Activated T-helper 1 cell treated with anti-CD3 and anti-CD28 coated beads, Interleukin-2, amount 50 U/mL, for 16 hours (primary cell): ENCODE measurements around the gene PARN.
"Not testable (repeated sequence)": the region's sequence is repeated elsewhere in the genome, so short reads cannot be mapped to it uniquely, and the experiment has no call there.

Experiments
- DNase-seq, 2 donors: peaks; one replicate each; pipeline ENCODE4 v3.0.0-alpha.2; 2020; ENCODE audit warnings: low read depth in 1 of 2, low spot score in 1 of 2

PARN gene

DNA sequence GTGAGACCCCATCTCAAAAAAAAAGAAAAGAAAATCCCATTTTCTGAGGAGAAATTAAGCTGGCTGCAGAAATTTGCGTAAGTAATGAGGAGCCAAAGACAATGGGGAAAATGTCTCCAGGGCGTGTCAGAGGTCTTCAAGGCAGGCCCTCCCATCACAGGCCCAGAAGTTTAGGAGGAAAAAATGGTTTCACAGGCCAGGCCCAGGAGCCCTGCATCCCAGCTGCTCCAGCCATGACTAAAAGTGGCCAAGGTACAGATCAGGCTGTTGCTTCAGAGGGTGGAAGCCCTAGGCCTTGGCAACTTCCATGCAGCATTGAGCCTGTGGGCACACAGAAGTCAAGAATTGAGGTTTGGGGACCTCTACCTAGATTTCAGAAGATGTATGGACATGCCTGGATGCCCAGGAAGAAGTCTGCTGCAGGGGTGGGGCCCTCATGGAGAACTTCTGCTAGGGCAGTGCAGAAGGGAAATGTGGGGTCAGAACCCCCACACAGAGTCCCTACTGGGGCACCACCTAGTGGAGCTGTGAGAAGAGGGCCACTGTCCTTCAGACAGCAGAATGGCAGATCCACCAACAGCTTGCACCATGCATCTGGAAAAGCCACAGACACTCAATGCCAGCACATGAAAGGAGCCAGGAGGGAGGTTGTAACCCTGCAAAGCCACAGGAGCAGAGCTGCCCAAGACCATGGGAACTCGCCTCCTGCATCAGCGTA, 55.2 kb downstream of the PARN start:
- DNase-seq, result not testable (repeated sequence)

DNA sequence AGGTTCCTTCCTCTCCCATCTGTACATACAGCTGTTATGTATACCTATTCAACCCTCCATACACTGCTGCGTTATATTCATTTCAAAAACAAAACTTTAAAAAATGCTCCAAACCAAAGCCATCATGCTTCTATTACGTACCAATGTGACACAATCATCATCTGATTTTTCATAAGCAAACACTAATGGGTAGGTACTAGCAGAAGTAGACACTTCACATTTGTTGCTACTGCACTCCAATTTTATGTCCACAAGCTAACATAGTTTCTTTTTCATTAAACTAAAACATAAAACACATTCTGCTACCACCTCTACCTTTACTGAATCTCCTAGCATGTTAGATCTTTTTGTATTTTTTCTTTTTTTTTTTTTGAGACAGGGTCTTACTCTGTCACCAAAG, 57.5 kb downstream of the PARN start:
- DNase-seq, result no peak

DNA sequence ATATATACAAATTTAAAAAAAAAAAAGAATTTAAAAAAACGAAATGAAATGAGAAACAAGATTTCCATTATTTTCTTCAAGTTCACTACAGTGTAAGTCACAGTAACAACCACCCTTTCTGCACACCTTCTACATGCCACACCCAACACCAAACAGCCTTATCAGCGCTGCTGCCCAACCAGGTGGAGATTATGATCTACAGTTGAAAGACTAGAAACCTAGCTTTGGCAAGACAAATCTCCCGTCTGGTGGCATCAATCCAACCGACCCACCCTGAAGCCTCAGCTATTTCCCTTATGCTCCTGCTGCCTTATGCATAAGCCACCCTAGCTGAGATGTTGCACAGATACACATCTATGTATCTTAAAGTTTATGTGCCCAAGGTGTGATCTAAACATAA, 60.8 kb downstream of the PARN start:
- no peak for DNase-seq

DNA sequence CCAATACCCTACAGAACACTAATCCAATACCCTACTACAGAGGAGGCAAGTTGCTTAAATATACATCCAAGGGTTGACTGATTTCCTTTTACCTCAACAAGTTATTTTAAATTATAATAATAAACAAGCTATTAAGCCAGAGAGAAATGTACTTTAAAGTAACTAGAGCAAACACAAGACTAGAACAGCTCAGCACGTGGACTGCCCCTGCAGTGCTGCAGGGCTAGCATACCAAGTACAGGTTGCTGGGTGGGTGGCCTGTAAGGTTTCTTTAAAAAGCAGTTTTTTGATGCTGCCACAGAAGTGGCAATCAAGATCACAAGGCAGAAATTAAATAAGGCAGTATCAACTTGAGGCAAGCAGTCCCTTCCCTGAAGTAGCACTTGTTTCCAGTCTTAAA, 63.5 kb downstream of the PARN start:
- DNase-seq, result no peak

DNA sequence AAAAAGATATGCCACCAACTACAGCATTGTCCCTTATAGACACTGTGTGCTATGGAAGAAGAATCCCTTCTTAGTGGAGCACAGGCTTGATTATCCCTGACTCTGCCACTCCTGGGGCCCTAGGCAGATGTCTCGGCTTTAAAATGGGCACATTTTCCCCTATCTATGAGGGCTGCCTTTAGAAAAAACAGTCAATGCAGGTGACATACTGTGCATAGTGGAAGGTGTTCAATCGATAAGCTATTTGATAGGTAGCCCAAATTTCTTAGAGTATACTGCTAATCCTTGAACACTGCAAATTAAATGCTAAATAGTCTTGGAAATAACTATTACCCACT, 64.4 kb downstream of the PARN start:
- no peak for DNase-seq

DNA sequence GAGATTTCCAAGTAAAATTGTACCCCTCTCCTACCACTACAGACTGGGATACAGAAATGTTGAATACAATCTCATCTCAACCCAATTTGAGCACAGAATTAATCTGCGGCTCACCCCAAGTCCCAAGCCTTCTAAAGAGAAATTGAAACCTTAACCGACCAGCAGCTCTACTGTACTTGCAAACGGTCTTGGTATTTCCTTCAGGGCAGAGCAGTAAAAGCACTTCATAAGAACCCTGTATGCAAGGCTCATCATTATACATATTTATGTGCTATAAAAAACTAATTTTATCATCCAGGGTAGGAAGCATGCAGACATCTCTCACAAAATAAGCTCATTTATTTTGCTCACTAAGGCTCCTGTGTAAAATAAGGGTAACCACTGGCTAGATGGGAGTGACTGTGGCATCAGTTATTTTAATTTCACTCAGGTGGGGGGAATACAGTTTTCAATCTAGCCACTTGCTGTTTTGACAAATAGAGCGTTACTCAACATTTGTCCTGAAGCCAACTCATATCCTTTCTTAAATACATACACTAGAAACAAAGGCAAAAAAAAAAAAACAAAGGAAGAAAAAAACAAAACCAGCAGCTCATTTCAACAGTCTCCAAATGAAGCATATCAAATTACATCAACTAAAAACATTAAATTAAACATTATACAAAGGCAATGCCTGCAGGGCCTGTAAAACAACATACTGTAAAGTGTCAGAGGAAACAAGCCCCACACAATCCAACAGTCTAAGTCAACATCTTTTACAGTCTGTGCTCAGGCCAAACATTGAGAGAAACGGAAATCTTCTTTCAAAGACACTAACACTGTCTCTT, 65.0 kb downstream of the PARN start:
- DNase-seq, result no peak

DNA sequence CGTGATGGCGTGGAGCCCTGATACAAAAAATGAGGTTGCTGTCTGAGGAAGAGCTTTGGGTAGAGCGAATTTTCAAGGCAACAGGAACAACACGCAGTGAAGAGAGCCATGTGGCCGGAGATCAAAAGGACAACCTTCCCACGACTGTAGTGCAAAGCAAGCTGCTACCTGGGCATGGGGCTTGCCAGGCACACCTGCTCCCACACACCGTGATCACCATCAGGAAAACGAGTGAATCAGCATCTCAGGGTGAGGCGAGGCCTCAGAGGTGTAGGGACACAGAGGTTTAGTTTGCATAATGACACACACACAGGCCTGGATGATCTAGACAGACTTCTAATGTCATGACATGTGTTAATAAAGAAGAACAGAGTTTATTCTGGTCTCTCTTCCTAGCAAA, 65.7 kb downstream of the PARN start:
- no peak for DNase-seq

DNA sequence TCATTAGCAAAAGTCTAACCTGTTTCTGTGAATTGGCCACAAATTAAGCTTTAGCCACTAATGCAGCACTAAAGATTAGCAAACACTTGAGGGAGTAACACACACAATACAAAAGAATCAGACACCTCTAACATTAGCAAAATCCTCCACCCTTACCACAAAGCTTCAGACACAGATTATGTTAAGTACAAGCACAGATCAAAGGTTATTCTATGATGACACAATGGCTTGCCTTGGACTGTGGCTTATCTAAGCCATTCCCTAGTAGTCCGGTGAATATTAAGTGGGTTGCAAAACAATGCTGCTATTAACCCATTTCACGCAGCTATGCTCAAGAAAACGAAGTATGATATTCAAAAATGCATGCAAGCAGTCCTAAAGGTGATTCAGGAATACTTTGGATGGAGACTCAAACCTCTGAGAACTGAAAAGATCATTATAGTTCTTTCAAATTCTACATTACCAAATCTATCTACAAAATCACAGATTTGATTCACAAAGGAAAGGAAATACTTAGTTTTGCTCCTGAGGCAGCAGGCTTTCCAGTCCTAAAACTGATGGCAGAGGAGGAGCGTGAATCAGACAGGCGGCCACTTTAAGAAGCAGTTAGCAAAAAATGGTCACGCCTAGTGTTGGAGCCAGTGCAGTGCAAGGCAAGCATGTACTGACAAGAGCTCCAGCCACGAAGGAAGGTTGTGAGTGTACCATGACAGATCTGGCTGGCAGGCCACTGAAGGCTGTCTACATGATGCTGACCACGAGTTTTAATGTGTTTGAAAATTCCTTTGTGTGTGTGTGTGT, 67.2 kb downstream of the PARN start:
- DNase-seq, result no peak

DNA sequence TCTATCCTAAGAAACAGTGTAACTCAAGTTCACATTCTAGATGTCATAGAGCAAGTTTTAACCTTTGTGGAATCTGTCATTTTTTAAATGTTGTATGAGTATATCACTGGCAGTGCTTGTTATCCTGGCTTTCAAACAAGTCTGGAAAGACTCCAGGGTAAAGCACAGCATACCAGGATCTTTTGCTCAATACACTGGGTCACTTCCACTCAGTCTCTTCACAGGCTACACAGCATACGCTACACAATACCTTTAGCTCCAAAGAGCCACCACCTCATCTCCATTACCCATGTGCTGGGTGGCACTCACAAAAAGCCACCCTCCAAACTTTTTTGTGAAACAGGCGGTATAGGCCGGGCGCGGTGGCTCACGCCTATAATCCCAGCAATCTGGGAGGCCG, 69.5 kb downstream of the PARN start:
- no peak for DNase-seq

DNA sequence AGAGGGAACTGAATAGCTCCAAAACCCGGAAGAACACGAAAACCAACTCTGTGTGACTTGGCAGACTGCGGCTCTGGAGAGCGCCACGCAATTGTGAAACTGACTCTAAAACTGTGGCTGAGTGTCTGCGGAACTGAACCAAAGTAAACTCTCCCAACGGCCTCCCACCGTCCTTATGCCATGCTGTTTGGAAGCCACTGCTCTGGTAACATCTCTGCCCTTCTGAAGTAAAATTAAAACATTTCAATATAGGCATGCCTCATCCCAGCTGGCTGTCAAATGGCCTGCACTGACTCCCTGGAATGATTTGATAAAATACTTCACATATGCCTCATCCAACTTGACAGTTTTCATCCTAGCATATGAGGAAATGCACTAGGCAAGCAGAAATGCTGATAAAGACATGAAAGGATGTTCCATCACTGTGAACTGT, 70.2 kb downstream of the PARN start:
- DNase-seq, result no peak

DNA sequence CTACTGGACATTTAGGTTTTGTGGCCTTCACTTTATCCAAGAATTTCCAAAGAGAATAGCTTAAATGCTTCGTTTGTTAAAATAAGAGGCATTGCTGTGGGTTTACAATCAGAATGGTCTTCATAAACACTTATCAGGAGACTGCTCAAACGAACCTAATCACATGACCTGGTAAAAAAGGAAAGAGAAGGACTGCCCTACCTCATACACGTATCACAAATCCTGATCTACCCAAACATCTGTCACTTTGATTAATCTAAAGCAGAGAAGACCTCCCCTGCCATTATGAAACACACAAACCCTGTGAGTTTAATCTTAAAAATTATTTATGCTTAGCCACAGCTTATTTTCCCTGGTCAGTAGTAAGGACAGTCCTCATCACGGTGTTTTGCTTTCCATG, 76.6 kb downstream of the PARN start:
- no peak for DNase-seq

DNA sequence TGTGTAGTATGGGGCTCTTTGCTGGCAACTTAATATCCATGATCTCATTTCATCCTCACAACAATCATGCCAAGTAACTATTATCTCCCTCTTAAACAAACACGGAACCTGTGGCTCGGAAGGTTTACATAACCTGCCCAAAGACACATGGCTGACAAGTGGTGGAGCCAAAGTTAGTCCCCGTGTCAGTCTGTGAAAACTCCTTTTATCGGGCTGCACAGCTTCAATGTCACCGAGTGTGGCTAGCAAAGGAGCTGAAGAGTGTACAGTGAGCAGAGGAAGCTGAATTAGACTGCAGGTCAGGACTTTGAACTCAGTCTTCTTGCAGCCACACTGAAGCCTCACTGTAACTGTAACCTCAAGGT, 80.3 kb downstream of the PARN start:
- no peak for DNase-seq

DNA sequence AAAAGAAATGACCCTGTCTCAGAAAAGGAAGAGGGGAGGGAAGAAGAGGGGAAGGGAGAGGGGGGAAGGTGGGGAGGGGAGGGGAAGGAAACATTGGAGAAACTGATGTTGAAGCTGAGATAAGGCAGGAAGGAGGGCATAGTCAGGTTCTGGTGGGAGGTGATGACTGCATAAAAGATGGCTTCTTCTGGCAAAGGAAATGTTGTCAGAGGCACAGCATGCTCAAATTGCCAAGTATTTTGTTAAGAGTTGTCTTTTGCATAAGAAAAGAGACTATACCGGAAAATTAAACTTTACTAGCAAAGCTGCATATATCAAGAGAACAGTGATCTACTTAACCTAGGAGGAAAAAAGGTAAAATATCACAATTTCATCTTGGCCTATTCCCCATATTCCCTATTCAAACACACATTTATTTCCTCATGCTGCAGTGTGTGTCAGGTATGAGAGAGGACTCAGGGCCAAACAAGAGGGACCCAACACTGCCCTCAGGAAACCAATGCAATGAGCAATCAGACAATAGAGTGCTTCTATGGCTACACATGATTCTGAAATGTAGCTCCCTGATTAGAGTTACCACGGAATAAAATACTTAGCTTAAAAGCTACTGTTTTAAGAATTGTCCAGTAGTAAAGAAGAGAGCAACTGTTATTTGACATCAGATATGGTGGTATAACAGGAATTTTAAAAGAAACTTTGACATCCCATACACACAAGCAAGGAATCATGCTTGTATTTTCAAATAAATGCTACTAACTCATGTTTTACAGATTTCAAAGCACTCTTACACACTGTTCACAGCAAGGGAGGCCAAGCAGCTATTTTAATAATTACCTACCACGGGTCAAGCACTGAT, 80.9 kb downstream of the PARN start:
- DNase-seq, result no peak

DNA sequence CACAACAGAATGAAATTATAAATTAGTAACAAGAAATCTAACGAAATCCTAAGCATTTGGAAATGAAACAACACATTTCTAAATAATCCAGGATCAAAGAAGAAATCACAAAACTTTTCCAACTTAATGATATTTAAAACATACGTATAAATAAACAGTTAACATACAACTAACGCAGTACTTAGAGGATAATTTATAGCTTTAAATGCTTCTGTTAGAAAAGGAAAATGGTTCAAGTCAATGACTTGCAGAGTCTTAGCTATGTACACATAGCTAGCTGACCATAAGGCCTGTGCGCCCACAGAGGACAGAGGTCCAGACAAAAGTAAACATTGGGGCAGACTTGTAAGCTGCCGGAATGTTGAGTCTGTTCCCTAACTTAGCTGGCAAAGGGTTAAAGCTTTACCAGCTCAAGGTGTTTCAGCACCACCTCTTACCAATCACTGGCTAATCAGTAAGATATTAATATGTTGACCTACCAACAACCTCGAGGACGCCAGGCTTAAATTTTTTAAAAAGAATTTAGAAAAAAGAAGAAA, 84.6 kb downstream of the PARN start:
- DNase-seq, result no peak

DNA sequence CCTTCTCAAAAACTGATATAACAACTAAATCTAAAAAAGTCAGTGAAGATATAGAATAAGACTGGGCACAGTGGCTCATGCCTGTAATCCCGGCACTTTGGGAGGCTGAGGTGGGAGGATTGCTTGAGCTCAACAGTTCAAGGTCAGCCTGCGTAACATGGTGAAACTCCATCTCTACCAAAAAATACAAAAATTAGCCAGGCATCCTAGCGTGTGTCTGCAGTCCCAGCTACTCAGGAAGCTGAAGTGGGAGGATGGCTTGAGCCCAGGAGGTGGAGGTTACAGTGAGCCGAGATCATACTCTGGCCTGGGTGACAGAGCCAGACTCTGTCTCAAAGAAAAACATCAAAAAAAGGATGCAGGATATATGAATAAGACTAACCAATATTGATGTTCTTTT, 85.2 kb downstream of the PARN start:
- DNase-seq, result not testable (repeated sequence)

DNA sequence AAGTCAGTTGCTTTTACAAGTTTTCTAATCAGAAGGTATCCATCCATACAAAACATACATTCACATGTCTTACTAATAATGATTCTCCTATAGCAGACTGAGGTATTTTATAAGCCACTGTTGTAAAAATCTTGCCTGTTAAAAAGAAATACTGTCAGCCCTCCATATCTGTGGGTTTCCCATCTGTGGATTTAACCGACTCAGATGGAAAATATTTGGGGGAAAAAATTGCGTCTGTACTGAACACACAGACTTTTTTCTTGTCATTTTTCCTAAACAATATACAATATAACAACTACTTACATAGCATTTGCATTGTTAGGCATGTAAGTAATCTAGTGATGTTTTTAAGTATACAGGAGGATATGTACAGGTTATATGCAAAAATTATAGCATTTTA, 90.4 kb downstream of the PARN start:
- no peak for DNase-seq

DNA sequence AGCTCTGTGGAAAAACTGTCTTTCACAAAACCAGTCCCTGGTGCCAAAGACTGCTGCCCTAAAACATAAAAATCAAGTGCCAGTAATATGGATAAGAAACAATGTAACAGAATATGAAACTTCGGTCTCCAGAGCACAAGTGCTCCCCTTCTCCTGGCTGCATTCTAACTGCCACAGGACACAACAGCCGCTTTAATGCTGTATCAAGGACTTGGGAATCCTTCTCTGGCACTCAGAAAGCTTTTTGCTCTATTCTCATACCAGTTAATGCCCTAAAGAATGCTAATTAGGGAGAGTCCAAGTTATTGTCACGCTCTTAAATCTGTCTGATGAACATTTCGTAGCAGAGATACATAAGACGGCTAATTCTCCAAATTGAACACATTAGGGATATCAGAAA, 90.9 kb downstream of the PARN start:
- no peak for DNase-seq

DNA sequence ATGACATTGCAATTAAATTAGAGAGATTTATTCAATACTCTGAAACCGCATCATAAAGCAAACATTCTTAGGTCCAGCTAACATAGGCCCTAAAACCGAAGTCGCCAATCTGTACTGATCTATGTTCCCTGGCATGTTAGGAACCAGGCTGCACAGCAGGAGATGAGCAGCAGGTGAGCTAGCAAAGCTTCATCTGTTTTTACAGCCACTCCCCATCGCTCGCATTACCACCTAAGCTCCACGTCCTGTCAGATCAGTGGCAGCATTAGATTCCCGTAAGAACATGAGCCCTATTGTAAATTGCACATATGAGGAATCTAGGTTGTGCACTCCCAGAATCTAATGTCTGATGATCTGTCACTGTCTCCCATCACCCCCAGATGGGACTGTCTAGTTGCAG, 91.5 kb downstream of the PARN start:
- no peak for DNase-seq

DNA sequence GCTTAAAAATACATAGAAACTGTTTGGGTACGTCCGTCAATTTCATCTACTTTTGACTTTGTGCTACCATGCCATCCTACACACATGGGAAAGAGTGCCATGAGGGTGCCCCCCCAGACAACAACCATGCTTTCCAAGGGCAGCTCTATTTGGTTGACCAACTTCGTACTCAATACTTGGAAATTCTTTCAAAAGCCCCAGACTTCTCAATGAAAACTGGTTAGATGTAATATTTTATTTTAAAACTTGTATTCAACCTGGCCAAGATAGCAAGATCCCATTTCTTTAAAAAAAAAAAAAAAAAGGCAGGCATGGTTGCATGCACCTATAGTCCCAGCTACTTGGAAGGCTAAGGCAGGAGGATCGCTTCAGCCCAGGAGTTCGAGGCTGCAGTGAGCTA, 98.4 kb downstream of the PARN start:
- DNase-seq, result no peak

DNA sequence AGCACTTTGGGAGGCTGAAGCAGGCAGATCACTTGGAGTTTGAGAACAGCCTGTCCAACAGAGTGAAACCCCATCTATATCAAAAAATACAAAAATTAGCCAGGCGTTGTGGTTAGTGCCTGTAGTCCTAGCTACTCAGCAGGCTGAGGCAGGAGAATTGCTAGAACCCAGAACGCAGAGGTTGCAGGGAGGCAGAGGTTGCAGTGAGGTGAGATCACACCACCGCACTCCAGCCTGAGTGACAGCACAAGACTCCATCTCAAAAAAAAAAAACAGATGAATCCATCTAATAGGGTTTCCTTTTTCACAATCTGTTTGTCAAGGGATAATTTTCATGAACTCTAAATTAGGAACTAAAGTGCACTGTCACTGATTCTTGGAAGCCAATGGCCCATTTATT, 99.0 kb downstream of the PARN start:
- DNase-seq, result no peak

DNA sequence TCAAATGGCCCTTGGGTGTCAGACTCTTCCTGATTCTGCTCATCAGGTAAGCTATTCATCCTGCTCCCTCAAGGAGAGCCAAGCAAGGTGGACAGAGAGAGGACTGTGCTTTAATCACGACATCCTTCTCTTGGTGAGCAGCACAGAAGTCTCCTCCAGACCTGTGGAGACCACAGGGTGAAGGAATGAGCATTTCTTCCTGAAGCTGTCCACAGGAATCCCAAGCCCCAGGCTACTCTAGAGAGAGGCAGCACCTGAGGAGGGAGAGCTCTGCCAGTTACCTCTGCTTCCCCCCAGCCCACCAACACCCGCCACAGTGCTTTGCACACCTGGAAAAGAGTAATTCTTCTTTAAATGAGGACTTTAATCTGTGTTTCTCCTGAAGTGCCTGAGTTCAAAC, 100.0 kb downstream of the PARN start:
- DNase-seq, result no peak
